ENCODE measurements around the gene BBS7. TPM values are rescaled to one million over a fixed set of nuclear protein-coding genes. Genes with fewer than 3 reads are reported as not detected.

BBS7 gene
- total and polyA plus RNA-seq, 10 of the 15 experiments (the other 5 are each of a cell fraction or from before 2014, with no cell fraction given) = 5.2 to 15.2 (median 9.0) TPM

GRCh38 chr4:121800961-121801714, 69.1 kb downstream of the BBS7 start, which contains the start of gene EXOSC9 (continued):
- TF ChIP-seq RUNX3 (IDR thresholded peaks at IDR 0.05; ENCODE audit: low read length) (peak; percentile 94), PBX3 (IDR thresholded peaks at IDR 0.05; ENCODE audit: insufficient replicate concordance, low read depth, low read length) (no peak), YY1 (IDR thresholded peaks at IDR 0.05; ENCODE audit: low read depth, low read length) (peak; percentile 94), BCL11A (IDR thresholded peaks at IDR 0.05; ENCODE audit: low read depth, low read length) (no peak), CEBPB (IDR thresholded peaks at IDR 0.05; ENCODE audit: borderline replicate concordance in 1 of 2, low read depth in 2 of 2, low read length in 2 of 2) (0 out of 4 replicates have a peak, but pooled peaks of 1 of the 2 experiments have one; percentile 14), ZBTB40 (IDR thresholded peaks at IDR 0.05; ENCODE audit: borderline replicate concordance) (peak; percentile 14; the same call in 1 of the 2 replicates), CREM (IDR thresholded peaks at IDR 0.05; ENCODE audit: low read depth) (peak; percentile 100), PML (IDR thresholded peaks at IDR 0.05; ENCODE audit: low read length) (peak; percentile 88), RCOR1 (conservative IDR thresholded peaks at IDR 0.05; ENCODE audit: low read depth, low read length) (no peak), CBFB (IDR thresholded peaks at IDR 0.05; ENCODE audit: low read depth) (peak; percentile 95), SPI1 (IDR thresholded peaks at IDR 0.05; ENCODE audit: borderline replicate concordance, insufficient read depth, low read depth, low read length) (peak; percentile 86), E2F8 (IDR thresholded peaks at IDR 0.05; ENCODE audit: low read depth, partially characterized antibody) (peak; percentile 94), RFX5 (IDR thresholded peaks at IDR 0.05; ENCODE audit: low read depth, low read length) (no peak), YBX1 (IDR thresholded peaks at IDR 0.05) (no peak), CTCF (IDR thresholded peaks at IDR 0.05 in 2 of 3, conservative IDR thresholded peaks at IDR 0.05 in 1 of 3; ENCODE audit: control insufficient read depth in 2 of 3, extremely low read depth in 1 of 3, insufficient read depth in 1 of 3, low read depth in 3 of 3, low read length in 3 of 3) (no peak), ZNF207 (IDR thresholded peaks at IDR 0.05; ENCODE audit: borderline replicate concordance) (peak; percentile 80; the same call in 1 of the 2 replicates), EED (IDR thresholded peaks at IDR 0.05; ENCODE audit: low read depth) (peak; percentile 86), ZNF274 (IDR thresholded peaks at IDR 0.05; ENCODE audit: insufficient read depth, insufficient read length) (no peak), NBN (IDR thresholded peaks at IDR 0.05) (peak; percentile 98), TBL1XR1 (IDR thresholded peaks at IDR 0.05; ENCODE audit: low read depth, low read length) (peak; percentile 21; the same call in 1 of the 2 replicates), ASH2L (IDR thresholded peaks at IDR 0.05; ENCODE audit: borderline replicate concordance, low read depth) (peak; percentile 99)
